GM19467 (cell line): Measurements from ENCODE around the gene B4GALNT2.
"Not testable (repeated sequence)": the region's sequence is repeated elsewhere in the genome, so short reads cannot be mapped to it uniquely, and the experiment has no call there.

Experiments used
- ATAC-seq: cut with Tn5 transposase; IDR thresholded peaks from one replicate; pipeline ENCODE4 v1.9.1; 2021; ENCODE audit warnings: mild to moderate bottlenecking, moderate library complexity; ENCODE audit not compliant: unreplicated experiment

Gene B4GALNT2

GRCh38 chr17:49132699-49133364 lies at the start of gene B4GALNT2:
TSS of gene B4GALNT2 (plus strand) at chr17:49132769. CDS start at chr17:49132793, 24 bp downstream.
- ATAC-seq: no peak

DNA sequence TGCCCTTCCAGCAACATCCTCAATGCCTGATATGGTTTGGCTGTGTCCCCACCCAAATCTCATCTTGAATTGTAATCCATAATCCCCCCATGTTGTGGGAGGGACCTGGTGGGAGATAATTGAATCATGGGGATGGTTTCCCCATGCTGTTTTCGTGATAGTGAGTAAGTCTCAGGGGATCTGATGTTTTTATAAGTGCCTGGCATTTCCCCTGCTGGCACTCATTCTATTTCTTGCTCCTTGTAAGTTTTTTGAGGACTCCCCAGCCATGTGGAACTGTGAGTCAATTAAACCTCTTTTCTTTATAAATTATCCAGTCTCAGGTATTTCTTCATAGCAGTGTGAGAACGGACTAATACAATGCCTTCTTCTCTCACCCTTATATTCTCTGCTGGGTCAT lies 47.5 kb upstream of the B4GALNT2 start:
- ATAC-seq: not testable (repeated sequence)

GRCh38 chr17:49085565-49086315 lies 46.8 kb upstream of the B4GALNT2 start:
- no peak for ATAC-seq

DNA sequence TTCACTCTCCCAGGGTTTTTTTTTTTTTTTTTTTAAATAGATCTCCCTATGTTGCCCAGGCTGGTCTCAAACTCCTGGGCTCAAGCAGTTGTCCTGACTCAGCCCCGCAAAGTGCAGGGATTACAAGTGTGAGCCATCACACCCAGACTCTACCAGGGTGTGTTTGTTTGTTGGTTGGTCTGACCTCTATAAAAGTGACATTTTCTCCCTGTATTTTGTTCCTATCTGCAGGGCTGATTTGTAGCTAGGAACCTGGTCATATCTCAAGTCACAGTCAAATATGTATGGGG lies 46.3 kb upstream of the B4GALNT2 start:
- no peak for ATAC-seq

DNA sequence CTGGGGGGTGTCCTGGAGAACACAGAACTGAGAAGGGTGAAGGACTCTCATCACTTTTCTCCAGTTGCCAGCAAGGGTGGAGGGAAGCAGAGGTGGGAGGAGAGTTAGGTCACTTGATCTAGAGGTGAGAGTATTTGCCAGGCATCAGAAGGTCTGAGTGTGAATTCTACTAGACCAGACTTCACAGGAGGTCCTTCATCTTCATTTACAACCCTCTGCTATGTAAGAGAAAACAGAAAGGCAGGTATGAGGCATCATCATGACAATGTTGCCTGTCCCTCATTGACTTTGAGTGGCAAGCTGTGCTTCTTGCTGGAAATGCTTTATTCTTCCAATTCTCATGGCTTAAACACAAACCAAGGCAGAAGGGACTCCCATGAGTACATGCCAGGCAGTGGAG lies 45.9 kb upstream of the B4GALNT2 start:
- no peak for ATAC-seq

- ATAC-seq: no peak
These were observed 43.5 kb upstream of the B4GALNT2 start for GRCh38 chr17:49089094-49089493.

DNA sequence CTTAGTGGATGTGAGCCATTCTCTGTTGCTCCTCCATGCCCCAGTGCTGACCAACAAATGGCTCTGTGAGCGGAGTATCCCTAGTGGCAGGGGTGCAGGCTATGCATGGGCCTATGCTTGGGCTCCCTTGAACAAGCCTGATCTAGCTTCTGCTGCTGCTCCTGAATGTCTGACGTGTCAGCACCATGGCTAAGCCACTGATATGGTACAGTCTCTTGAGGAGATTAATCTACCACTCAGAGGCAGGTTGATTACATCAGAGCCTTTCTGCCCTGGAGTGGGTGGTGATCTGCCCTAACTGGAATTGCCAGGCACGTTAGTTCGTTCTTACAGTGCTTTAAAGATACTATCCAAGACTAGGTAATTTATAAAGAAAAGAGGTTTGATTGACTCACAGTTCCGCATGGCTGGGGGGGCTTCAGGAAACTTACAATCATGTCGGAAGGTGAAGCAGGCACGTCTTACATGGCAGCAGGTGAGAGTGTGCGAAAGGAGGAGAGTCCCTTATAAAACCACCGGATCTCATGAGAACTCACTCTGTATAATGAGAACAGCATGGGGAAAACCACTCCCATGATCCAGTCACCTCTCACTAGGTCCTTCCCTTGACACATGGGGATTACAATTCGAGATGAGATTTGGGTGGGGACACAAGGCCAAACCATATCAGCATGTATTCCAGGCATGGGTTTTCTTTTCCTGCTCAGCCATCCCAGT lies 41.5 kb upstream of the B4GALNT2 start:
- ATAC-seq: no peak

DNA sequence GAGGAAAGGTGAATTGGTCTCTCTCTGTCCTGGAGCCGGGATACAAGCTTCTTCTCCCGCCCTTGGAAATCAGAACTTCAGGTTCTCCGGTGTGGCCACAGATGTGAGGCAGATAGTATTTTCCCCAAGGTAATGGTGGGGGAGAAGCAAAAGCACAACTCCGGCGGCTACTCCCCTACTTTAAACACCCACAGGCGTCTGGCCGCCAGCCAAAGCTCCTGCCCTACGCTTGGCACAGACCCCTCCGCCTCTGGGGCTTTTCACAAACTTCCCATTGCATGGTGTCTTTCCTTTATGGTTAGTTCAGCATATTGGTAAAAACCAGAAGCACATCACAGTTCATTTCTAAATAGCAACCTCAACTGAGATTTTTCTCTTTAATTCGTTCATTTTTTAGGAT lies 39.4 kb upstream of the B4GALNT2 start:
- ATAC-seq: no peak

- no peak for ATAC-seq
These were observed 32.0 kb upstream of the B4GALNT2 start for GRCh38 chr17:49100601-49101000.

DNA sequence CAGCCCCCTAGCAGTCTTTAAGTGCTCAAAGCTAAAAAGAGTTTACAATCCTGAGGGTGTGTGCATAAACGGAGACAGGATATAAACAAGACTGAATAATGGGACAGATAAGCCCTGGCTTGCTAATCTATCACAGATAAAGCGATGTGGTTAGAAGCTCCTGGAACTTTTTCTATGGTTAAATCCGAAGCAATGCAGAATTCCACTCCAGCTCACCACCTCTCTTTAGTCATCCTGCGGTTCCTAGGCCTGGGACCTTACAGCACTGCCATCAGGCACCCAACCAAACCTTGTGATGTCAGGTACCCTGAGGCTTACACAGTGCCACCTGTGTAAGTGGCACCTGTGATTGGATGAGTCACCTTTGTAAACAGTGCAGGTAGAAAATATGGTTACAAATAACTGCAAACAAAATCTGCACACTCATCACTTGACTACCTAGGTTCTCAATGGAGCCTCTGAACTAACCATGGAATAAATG lies 31.5 kb upstream of the B4GALNT2 start:
- no peak for ATAC-seq

DNA sequence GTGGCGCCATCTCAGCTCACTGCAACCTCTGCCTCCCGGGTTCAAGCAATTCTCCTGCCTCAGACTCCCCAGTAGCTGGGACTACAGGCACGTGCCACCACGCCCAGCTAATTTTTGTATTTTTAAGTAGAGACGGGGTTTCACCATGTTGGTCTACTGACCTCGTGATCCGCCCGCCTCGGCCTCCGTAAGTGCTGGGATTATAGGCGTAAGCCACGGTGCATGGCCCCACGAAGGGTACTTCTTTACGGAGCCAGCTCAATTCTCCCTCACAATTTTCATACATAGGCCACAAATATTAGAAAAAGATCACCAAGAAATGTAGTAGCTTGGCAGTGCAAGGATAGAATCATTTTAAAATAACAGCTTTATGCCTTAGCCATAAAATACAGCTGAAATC lies 29.2 kb upstream of the B4GALNT2 start:
- not testable (repeated sequence) for ATAC-seq

- ATAC-seq: no peak
These were observed 28.0 kb upstream of the B4GALNT2 start for GRCh38 chr17:49104511-49105074.

DNA sequence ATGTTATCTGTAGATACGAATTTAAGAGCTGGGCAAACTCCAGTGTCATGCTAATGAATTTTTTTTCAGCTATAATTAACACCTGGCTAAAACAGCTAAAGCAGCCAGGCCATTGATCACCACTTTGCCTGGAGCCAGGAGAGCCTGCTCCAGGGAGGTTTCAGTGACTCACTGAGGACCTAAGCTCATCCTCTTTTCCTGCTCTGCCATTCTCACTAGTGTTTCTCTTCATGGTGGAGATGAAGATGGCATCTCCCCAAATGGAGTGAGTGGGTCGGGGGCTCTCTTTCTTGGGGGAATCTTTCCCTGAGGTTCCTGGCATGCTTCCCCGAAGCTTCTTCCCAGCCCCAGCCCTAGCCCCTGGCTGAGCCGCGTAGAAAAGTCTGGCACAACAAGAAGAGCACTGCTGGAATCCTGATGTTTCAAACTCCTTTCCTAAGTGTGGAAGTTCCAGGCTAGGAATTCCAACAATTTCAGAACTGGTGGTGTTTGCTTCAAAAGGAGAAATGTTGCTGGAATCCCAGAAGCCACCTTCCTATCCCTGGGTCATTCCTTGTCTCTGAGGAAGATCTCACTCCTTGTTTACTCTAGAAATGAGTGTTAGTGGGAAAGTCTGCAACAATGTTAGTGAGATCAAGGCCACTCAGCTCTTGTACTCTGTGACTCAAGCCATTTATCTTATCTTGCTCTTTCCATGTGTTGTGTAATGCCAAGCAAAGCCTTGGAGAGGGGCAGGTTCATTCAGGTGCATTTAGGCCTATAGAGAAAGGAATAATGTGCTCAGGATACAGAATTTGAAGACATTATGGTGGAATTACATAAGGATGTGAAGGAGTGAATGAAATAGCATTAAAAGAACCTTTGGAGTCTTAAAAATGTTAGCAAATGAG lies 26.0 kb upstream of the B4GALNT2 start:
- no peak for ATAC-seq

DNA sequence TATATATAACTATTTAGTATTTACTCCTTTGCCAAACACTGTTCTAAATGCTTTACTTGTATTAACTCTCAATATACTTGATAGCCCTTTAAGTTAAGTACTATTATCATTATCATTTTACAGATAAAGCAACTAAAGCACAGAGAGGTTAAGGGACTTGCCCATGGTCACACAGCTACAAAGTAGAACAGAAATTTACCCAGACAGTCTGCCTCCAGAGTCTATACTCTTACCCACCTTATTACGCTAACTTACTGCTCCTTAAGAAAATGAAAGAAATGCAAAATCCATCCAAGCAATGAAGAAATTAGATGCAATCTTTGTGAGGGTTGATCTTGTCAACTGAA lies 25.4 kb upstream of the B4GALNT2 start:
- ATAC-seq: no peak

- no peak for ATAC-seq
These were observed 24.3 kb upstream of the B4GALNT2 start for GRCh38 chr17:49108318-49108717.

DNA sequence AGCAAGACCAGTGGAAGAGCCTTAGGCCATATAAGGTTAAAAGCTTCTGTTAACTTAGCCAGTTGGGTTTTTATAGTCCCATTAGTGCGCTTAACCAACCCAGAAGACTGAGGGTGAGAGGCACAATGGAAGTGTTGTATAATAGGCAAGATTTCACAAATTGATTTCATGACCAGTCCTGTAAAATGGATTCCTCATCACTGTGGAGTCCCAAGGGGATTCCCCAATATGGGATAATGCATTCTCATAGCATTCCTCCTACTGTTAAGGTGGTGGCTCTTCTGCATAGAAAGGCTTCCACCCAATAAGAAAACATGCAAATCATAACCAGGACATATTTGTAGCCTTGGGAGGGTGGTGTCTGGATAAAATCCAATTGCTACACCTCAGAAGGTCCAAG lies 22.1 kb upstream of the B4GALNT2 start:
- no peak for ATAC-seq

DNA sequence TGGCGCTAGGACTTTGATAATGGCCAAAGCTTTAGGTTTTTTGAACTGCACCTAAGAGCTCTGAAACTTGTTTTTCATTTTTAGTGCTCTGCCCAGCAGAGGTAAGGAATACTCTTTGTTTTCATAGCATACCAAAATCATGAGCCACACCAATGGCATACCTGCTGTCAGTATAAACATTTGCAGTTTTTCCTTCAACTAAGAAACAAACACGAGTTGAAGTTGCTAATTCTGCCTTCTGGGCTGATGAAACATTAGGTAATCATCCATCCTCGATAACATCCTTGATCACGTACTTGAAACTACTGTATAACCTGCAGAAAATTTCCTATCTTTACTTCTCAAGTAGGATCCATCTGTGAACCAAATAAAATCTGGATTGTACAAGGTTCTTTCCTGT lies 20.6 kb upstream of the B4GALNT2 start:
- no peak for ATAC-seq

- no peak for ATAC-seq
These were observed 19.6 kb upstream of the B4GALNT2 start for GRCh38 chr17:49112936-49113335.

DNA sequence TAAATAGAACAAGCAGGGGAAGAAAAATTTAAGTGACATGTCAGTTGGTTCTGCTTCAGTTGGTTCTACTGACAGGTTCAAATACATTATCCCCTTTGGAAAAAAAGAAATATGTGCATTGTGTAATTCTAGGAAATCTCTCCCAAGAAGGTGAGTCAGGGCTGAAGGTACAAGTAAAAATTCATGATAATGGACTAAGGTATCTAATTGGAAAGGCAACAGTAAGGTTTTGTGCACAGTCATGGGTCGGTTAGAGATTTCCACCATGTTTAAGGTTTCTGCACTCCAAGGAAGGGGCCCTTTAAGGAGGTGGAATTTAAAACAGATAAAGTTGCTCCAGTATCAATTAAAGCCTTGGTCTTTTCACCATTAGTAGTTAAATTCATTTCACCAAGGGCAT lies 17.9 kb upstream of the B4GALNT2 start:
- ATAC-seq: no peak

DNA sequence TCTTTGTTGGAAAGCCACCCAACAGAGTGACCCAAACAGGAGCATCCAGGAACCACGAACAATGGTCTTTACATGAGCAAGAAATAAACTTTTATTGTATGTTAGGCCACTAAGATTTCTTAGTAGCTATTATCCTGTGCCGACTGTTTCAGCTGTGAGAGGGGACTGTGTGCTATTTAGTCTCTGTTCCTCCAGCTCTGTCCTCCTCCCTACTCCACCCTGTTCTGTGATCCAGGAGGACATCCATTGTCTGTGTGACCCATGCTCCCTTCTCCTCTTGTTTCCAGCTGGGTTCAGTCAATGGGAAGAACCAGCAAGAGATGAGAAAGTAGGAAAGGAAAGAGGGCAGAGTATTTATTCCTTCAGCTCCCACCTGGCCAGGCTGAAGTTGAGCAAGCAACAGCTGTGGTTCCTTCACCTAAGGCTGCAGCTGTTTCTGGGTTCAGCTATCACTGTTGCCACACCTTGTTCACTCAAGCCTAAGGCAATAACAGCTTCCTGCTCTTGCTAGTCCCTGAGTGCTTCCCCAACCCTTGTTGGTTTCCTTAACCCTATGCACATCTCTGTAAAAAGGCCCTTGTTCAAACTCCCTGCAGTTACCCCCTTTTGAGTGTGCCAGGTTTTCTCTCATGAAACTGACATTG lies 14.9 kb upstream of the B4GALNT2 start:
- no peak for ATAC-seq
